GM23338 (cell line): Measurements from ENCODE around the gene PAPOLB. TPM values are rescaled to one million over a fixed set of nuclear protein-coding genes. Genes with fewer than 3 reads are reported as not detected.

ENCODE experiments used
- ATAC-seq: fragments of 200-7000 bp; cut with Tn5 transposase; 3 replicates; pipeline ENCODE4 v1.9.1; 2020
- DNase-seq: peaks from one replicate; pipeline ENCODE4 v3.0.0-alpha.2; 2015; ENCODE audit warnings: low spot score
- H2AFZ ChIP-seq: fragments of 200-600 bp; sonication (generic); 2 replicates; pipeline ENCODE4 v1.8.0; 2016; ENCODE audit warnings: antibody characterized with exemption, mild to moderate bottlenecking, moderate library complexity
- H3F3A ChIP-seq: fragments of 200-600 bp; sonication (generic); replicated peaks from 2 replicates; pipeline ENCODE4 v1.8.0; 2017; ENCODE audit warnings: antibody characterized with exemption, mixed run types, low read depth
- H3K27ac ChIP-seq: fragments of 200-600 bp; sonication (generic); 2 replicates; pipeline ENCODE4 v1.6.1; 2016; ENCODE audit warnings: low read depth
- H3K27me3 ChIP-seq: fragments of 200-600 bp; sonication (generic); 2 replicates; pipeline ENCODE4 v1.8.0; 2016; ENCODE audit warnings: mild to moderate bottlenecking, mixed run types, moderate library complexity; ENCODE audit not compliant: insufficient read depth
- H3K36me3 ChIP-seq: fragments of 200-600 bp; sonication (generic); 2 replicates; pipeline ENCODE4 v1.8.0; 2016; ENCODE audit warnings: mild to moderate bottlenecking; ENCODE audit not compliant: insufficient read depth
- H3K4me1 ChIP-seq: fragments of 200-600 bp; sonication (generic); 2 replicates; pipeline ENCODE4 v1.8.0; 2016; ENCODE audit warnings: mild to moderate bottlenecking, moderate library complexity; ENCODE audit not compliant: insufficient read depth
- H3K4me2 ChIP-seq: fragments of 200-600 bp; sonication (generic); 2 replicates; pipeline ENCODE4 v1.7.1; 2017; ENCODE audit warnings: mixed run types
- H3K4me3 ChIP-seq: fragments of 200-600 bp; sonication (generic); 2 replicates; pipeline ENCODE4 v1.6.1; 2016; ENCODE audit warnings: mixed run types
- H3K79me2 ChIP-seq: fragments of 200-600 bp; sonication (generic); replicated peaks from 2 replicates; pipeline ENCODE4 v1.8.0; 2017; ENCODE audit warnings: mild to moderate bottlenecking; ENCODE audit not compliant: insufficient read depth
- H3K9me2 ChIP-seq: fragments of 200-600 bp; sonication (generic); 2 replicates; pipeline ENCODE4 v1.8.0; 2017; ENCODE audit not compliant: insufficient read depth
- H4K20me1 ChIP-seq: fragments of 200-600 bp; sonication (generic); replicated peaks from 2 replicates; pipeline ENCODE4 v1.8.0; 2017; ENCODE audit warnings: mild to moderate bottlenecking; ENCODE audit not compliant: insufficient read depth
- H3K27ac Mint-ChIP-seq: 2 replicates; pipeline ENCODE4 v1.8.0; 2020; ENCODE audit warnings: inconsistent platforms, mild to moderate bottlenecking, moderate library complexity, mixed read lengths
- H3K27me3 Mint-ChIP-seq: 3 replicates; pipeline ENCODE4 v1.8.0; 2022; ENCODE audit warnings: low read depth, mild to moderate bottlenecking, moderate library complexity, mixed read lengths, inconsistent platforms; ENCODE audit not compliant: insufficient read depth, poor library complexity
- H3K36me3 Mint-ChIP-seq: 3 replicates; pipeline ENCODE4 v1.8.0; 2021; ENCODE audit warnings: low read depth, mild to moderate bottlenecking, inconsistent platforms, moderate library complexity, mixed read lengths
- H3K4me1 Mint-ChIP-seq: 3 replicates; pipeline ENCODE4 v1.8.0; 2020; ENCODE audit warnings: mild to moderate bottlenecking, inconsistent platforms, mixed read lengths
- H3K4me3 Mint-ChIP-seq: 3 replicates; pipeline ENCODE4 v1.8.0; 2021; ENCODE audit warnings: moderate library complexity, mild to moderate bottlenecking, inconsistent platforms, mixed read lengths
- H3K9me3 Mint-ChIP-seq: 3 replicates; pipeline ENCODE4 v1.8.0; 2020; ENCODE audit warnings: moderate library complexity, mild to moderate bottlenecking, inconsistent platforms, mixed read lengths
- CREB1 ChIP-seq: fragments of 250-450 bp; sonication (Bioruptor Pico); IDR thresholded peaks from 2 replicates; pipeline ENCODE4 v1.5.0; 2020; ENCODE audit warnings: low read depth, mild to moderate bottlenecking, moderate library complexity
- EZH2 ChIP-seq: fragments of 200-600 bp; sonication (generic); IDR thresholded peaks from one replicate; pipeline ENCODE4 v1.8.0; 2017; ENCODE audit warnings: antibody characterized with exemption, mild to moderate bottlenecking, low read depth; ENCODE audit not compliant: unreplicated experiment
- EZH2phosphoT487 ChIP-seq: fragments of 200-600 bp; sonication (generic); IDR thresholded peaks from one replicate; pipeline ENCODE4 v1.8.1; 2018; ENCODE audit warnings: antibody characterized with exemption; ENCODE audit not compliant: unreplicated experiment
- JUNB ChIP-seq: IDR thresholded peaks from one replicate; pipeline ENCODE4 v1.6.1; 2016; ENCODE audit warnings: antibody characterized with exemption; ENCODE audit not compliant: unreplicated experiment
- NANOG ChIP-seq: IDR thresholded peaks from 2 replicates; pipeline ENCODE4 v1.6.1; 2016; ENCODE audit warnings: antibody characterized with exemption, borderline replicate concordance
- STAT1 ChIP-seq: IDR thresholded peaks from one replicate; pipeline ENCODE4 v1.6.1; 2016; ENCODE audit warnings: antibody characterized with exemption; ENCODE audit not compliant: unreplicated experiment
- ZNF114 ChIP-seq: fragments of 250-450 bp; sonication (Bioruptor Pico); IDR thresholded peaks from 2 replicates; pipeline ENCODE4 v1.5.0; 2020; ENCODE audit warnings: mild to moderate bottlenecking, moderate library complexity
- ZNF331 ChIP-seq: fragments of 250-450 bp; sonication (Bioruptor Pico); IDR thresholded peaks from 2 replicates; pipeline ENCODE4 v1.5.0; 2020; ENCODE audit warnings: low read depth, mild to moderate bottlenecking, moderate library complexity
- polyA plus RNA-seq: library from polyadenylated mRNA; unstranded; fragments of >200 nt; fragmentation: Nextera tagmentation; extraction: Ambion mirVana; gene quantifications from 2 replicates; pipeline ENCODE4 v1.2.1, GENCODE V29; 2016
- total RNA-seq: library from RNA; depleted of rRNA; stranded (reverse); fragments of >200 nt; shearing (Covaris generic); gene quantifications from 2 replicates; pipeline ENCODE4 v1.2.3, GENCODE V29; 2014
- TF ChIP-seq, protein P1 (sequence below), 2 experiments: fragments of 200-600 bp in 1 of 2; sonication (generic) in 1 of 2; conservative IDR thresholded peaks; 2 replicates each; pipeline versions ENCODE4 v1.5.1 to v1.6.1; 2016 to 2017; ENCODE audit warnings: antibody characterized with exemption in 2 of 2, low read depth in 2 of 2, mild to moderate bottlenecking in 2 of 2, moderate library complexity in 1 of 2
- TF ChIP-seq, protein P2 (sequence below): fragments of 250-450 bp; sonication (Bioruptor Pico); IDR thresholded peaks from 2 replicates; pipeline ENCODE4 v1.5.0; 2020; ENCODE audit warnings: mild to moderate bottlenecking, moderate library complexity

The PAPOLB gene
- total and polyA plus RNA-seq, 2 experiments from 2014 or later, result 0.08 to 0.42 TPM

DNA sequence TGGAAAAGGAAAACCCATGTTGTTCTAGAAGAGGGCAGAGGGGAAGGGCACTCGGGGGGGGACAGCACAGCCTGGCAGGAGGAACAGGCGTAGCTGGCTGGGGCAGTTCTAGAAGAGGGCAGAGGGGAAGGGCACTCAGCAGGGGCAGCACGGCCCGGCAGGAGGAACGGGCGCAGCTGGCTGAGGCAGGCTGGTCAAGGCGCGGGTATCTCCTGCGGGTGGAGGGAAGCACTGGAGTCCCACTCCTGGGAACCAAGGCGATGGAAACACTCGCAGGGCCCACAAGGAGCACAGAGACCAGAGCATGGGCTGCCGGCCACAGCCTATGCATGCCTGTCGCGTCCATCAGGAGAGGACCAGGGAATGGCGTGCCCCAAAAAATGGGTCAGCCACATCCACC is 36.7 kb downstream of the PAPOLB start:
- no peak overlapping the region for H3K4me3 Mint-ChIP-seq
- H3K9me3 Mint-ChIP-seq, result no peaks in the 10 kb centered on the region; the same call in 2 of the 3 replicates
- Histone ChIP-seq H3K36me3 (no peaks in the 10 kb centered on the region), H2AFZ (no peak overlapping the region), H4K20me1 (no peaks in the 10 kb centered on the region), H3K27ac (no peak overlapping the region), H3F3A (no peaks in the 10 kb centered on the region), H3K4me2 (no peak overlapping the region), H3K79me2 (no peaks in the 10 kb centered on the region), H3K4me3 (no peak overlapping the region), H3K27me3 (no peaks in the 10 kb centered on the region), H3K4me1 (no peaks in the 10 kb centered on the region), H3K9me2 (no peaks in the 10 kb centered on the region)
- TF ChIP-seq, protein P1, sequence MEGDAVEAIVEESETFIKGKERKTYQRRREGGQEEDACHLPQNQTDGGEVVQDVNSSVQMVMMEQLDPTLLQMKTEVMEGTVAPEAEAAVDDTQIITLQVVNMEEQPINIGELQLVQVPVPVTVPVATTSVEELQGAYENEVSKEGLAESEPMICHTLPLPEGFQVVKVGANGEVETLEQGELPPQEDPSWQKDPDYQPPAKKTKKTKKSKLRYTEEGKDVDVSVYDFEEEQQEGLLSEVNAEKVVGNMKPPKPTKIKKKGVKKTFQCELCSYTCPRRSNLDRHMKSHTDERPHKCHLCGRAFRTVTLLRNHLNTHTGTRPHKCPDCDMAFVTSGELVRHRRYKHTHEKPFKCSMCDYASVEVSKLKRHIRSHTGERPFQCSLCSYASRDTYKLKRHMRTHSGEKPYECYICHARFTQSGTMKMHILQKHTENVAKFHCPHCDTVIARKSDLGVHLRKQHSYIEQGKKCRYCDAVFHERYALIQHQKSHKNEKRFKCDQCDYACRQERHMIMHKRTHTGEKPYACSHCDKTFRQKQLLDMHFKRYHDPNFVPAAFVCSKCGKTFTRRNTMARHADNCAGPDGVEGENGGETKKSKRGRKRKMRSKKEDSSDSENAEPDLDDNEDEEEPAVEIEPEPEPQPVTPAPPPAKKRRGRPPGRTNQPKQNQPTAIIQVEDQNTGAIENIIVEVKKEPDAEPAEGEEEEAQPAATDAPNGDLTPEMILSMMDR (conservative IDR thresholded peaks at IDR 0.05; ENCODE audit: low read depth in 2 of 2), result no peak
- TF ChIP-seq STAT1, result no peak
- no peak for TF ChIP-seq EZH2
- ATAC-seq (no peak), DNase-seq (no peak)
- no peaks in the 10 kb centered on the region for H3K36me3 Mint-ChIP-seq
- no peak overlapping the region; the same call in 1 of the 2 replicates for H3K27ac Mint-ChIP-seq
- peaks cover 6% of the 10 kb centered on the region for H3K27me3 Mint-ChIP-seq
- no peaks in the 10 kb centered on the region; the same call in 2 of the 3 replicates for H3K4me1 Mint-ChIP-seq

- Histone ChIP-seq H3K9me2 (no peaks in the 10 kb centered on the region), H3K27me3 (no peaks in the 10 kb centered on the region), H2AFZ (no peak overlapping the region), H3K79me2 (no peaks in the 10 kb centered on the region), H4K20me1 (no peaks in the 10 kb centered on the region), H3K4me1 (no peaks in the 10 kb centered on the region), H3F3A (no peaks in the 10 kb centered on the region), H3K36me3 (no peaks in the 10 kb centered on the region), H3K27ac (no peak overlapping the region), H3K4me3 (no peak overlapping the region), H3K4me2 (no peak overlapping the region)
- Mint-ChIP-seq H3K27ac (no peak overlapping the region), H3K4me3 (no peak overlapping the region), H3K36me3 (no peaks in the 10 kb centered on the region), H3K4me1 (no peaks in the 10 kb centered on the region; the same call in 2 of the 3 replicates), H3K9me3 (no peaks in the 10 kb centered on the region), H3K27me3 (peaks cover 5% of the 10 kb centered on the region)
- ATAC-seq, result no peak
- no peak for DNase-seq
- TF ChIP-seq, protein P2, sequence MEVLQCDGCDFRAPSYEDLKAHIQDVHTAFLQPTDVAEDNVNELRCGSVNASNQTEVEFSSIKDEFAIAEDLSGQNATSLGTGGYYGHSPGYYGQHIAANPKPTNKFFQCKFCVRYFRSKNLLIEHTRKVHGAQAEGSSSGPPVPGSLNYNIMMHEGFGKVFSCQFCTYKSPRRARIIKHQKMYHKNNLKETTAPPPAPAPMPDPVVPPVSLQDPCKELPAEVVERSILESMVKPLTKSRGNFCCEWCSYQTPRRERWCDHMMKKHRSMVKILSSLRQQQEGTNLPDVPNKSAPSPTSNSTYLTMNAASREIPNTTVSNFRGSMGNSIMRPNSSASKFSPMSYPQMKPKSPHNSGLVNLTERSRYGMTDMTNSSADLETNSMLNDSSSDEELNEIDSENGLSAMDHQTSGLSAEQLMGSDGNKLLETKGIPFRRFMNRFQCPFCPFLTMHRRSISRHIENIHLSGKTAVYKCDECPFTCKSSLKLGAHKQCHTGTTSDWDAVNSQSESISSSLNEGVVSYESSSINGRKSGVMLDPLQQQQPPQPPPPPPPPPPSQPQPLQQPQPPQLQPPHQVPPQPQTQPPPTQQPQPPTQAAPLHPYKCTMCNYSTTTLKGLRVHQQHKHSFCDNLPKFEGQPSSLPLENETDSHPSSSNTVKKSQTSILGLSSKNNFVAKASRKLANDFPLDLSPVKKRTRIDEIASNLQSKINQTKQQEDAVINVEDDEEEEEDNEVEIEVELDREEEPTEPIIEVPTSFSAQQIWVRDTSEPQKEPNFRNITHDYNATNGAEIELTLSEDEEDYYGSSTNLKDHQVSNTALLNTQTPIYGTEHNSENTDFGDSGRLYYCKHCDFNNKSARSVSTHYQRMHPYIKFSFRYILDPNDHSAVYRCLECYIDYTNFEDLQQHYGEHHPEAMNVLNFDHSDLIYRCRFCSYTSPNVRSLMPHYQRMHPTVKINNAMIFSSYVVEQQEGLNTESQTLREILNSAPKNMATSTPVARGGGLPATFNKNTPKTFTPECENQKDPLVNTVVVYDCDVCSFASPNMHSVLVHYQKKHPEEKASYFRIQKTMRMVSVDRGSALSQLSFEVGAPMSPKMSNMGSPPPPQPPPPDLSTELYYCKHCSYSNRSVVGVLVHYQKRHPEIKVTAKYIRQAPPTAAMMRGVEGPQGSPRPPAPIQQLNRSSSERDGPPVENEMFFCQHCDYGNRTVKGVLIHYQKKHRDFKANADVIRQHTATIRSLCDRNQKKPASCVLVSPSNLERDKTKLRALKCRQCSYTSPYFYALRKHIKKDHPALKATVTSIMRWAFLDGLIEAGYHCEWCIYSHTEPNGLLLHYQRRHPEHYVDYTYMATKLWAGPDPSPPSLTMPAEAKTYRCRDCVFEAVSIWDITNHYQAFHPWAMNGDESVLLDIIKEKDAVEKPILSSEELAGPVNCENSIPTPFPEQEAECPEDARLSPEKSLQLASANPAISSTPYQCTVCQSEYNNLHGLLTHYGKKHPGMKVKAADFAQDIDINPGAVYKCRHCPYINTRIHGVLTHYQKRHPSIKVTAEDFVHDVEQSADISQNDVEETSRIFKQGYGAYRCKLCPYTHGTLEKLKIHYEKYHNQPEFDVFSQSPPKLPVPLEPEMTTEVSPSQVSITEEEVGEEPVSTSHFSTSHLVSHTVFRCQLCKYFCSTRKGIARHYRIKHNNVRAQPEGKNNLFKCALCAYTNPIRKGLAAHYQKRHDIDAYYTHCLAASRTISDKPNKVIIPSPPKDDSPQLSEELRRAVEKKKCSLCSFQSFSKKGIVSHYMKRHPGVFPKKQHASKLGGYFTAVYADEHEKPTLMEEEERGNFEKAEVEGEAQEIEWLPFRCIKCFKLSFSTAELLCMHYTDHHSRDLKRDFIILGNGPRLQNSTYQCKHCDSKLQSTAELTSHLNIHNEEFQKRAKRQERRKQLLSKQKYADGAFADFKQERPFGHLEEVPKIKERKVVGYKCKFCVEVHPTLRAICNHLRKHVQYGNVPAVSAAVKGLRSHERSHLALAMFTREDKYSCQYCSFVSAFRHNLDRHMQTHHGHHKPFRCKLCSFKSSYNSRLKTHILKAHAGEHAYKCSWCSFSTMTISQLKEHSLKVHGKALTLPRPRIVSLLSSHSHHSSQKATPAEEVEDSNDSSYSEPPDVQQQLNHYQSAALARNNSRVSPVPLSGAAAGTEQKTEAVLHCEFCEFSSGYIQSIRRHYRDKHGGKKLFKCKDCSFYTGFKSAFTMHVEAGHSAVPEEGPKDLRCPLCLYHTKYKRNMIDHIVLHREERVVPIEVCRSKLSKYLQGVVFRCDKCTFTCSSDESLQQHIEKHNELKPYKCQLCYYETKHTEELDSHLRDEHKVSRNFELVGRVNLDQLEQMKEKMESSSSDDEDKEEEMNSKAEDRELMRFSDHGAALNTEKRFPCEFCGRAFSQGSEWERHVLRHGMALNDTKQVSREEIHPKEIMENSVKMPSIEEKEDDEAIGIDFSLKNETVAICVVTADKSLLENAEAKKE (CRISPR knock-in tag), result no peak
- TF ChIP-seq, protein P1 (conservative IDR thresholded peaks at IDR 0.05; ENCODE audit: low read depth in 2 of 2), result no peak
- no peak for TF ChIP-seq EZH2
- TF ChIP-seq ZNF114 (CRISPR knock-in tag), result no peak
- no peak for TF ChIP-seq JUNB
- no peak for TF ChIP-seq ZNF331
- no peak for TF ChIP-seq CREB1 (CRISPR knock-in tag)
- TF ChIP-seq EZH2phosphoT487, result no peak
- TF ChIP-seq STAT1, result no peak
- no peak for TF ChIP-seq NANOG
These were observed 37.6 kb downstream of the PAPOLB start for GRCh38 chr7:4824120-4824775.
